B cell (primary cell): ENCODE measurements around the gene FOXB2. TPM values are rescaled to one million over a fixed set of nuclear protein-coding genes. Genes with fewer than 3 reads are reported as not detected.

Experiments
- ATAC-seq: fragments of 200-7000 bp; cut with Tn5 transposase; one replicate; pipeline ENCODE4 v1.10.0; 2021; ENCODE audit warnings: low read depth, mild to moderate bottlenecking, moderate number of reproducible peaks, moderate library complexity
- CTCF ChIA-PET: fragments of 350-600 bp; sonication (Branson Sonifier 250); formaldehyde crosslinking; loops from one replicate; lab custom pipeline; 2021; ENCODE audit warnings: antibody characterized with exemption, inconsistent platforms; lab: Charles Lee
- POLR2A ChIA-PET: fragments of 350-600 bp; sonication (Branson Sonifier 250); formaldehyde crosslinking; loops from one replicate; lab custom pipeline; 2021; ENCODE audit warnings: antibody characterized with exemption; lab: Charles Lee
- DNase-seq: peaks from one replicate; pipeline ENCODE4 v3.0.0; 2013
- H2AFZ ChIP-seq: 2 replicates; pipeline ENCODE4 v1.6.1; 2012; ENCODE audit warnings: mild to moderate bottlenecking, low read depth, low read length; ENCODE audit not compliant: insufficient read depth, poor library complexity, severe bottlenecking
- H3K27ac ChIP-seq, 2 donors: 1 replicate in 1 of 2; 2 replicates in 1 of 2; pipeline ENCODE4 v1.5.1; 2012 to 2013; ENCODE audit warnings: low read length in 2 of 2, mild to moderate bottlenecking in 2 of 2, moderate library complexity in 1 of 2
- H3K27me3 ChIP-seq, 4 experiments: fragments of 200-600 bp in 1 of 4; sonication (generic) in 1 of 4; replicated peaks in 1 of 4; 1 replicate in 2 of 4; 2 replicates in 2 of 4; pipeline versions ENCODE4 v1.6.1 to v1.7.0; 2013 to 2016; ENCODE audit warnings: low read length in 3 of 4, mild to moderate bottlenecking in 2 of 4, mixed read lengths in 1 of 4, moderate library complexity in 1 of 4; ENCODE audit not compliant: insufficient read depth in 4 of 4, control insufficient read depth in 3 of 4; ENCODE audit errors: control extremely low read depth in 1 of 4
- H3K36me3 ChIP-seq, 2 experiments: replicated peaks in 1 of 2; 1 replicate in 1 of 2; 2 replicates in 1 of 2; pipeline versions ENCODE4 v1.6.1 to v1.7.1; 2013; ENCODE audit warnings: low read length in 1 of 2; ENCODE audit not compliant: insufficient read depth in 2 of 2, control insufficient read depth in 1 of 2; ENCODE audit errors: control extremely low read depth in 1 of 2, extremely low read depth in 1 of 2
- H3K4me1 ChIP-seq, 2 donors: fragments of 200-600 bp in 1 of 2; sonication (generic) in 1 of 2; 1 replicate in 1 of 2; 2 replicates in 1 of 2; pipeline versions ENCODE4 v1.5.1 to v1.6.1; 2013 to 2017; ENCODE audit warnings: low read length in 2 of 2; ENCODE audit not compliant: control insufficient read depth in 2 of 2, insufficient read depth in 2 of 2
- H3K4me2 ChIP-seq: replicated peaks from 2 replicates; pipeline ENCODE3; 2012; ENCODE audit warnings: mild to moderate bottlenecking, low read depth, low read length; ENCODE audit not compliant: poor library complexity, severe bottlenecking
- H3K4me3 ChIP-seq, 5 experiments: fragments of 200-600 bp in 1 of 5; sonication (generic) in 1 of 5; 1 replicate in 3 of 5; 2 replicates in 2 of 5; pipeline versions ENCODE4 v1.5.1 to v1.7.0; 2011 to 2016; ENCODE audit warnings: low read length in 4 of 5, mild to moderate bottlenecking in 4 of 5, low read depth in 2 of 5, control low read depth in 1 of 5, moderate library complexity in 1 of 5; ENCODE audit not compliant: insufficient read depth in 1 of 5; ENCODE audit errors: control extremely low read depth in 1 of 5, extremely low read depth in 1 of 5
- H3K79me2 ChIP-seq: fragments of 200-600 bp; sonication (generic); one replicate; pipeline ENCODE4 v1.6.0; 2016; ENCODE audit warnings: low read length; ENCODE audit not compliant: control insufficient read depth, insufficient read depth
- H3K9ac ChIP-seq: fragments of 200-600 bp; sonication (generic); 2 replicates; pipeline ENCODE4 v1.6.1; 2017; ENCODE audit warnings: mild to moderate bottlenecking, low read length, moderate library complexity
- H3K9me3 ChIP-seq, 3 donors: one replicate each; pipeline versions ENCODE4 v1.6.1 to v1.7.1; 2013; ENCODE audit warnings: low read length in 2 of 3; ENCODE audit not compliant: control insufficient read depth in 2 of 3, insufficient read depth in 1 of 3; ENCODE audit errors: control extremely low read depth in 1 of 3
- H4K20me1 ChIP-seq: 2 replicates; pipeline ENCODE4 v1.6.0; 2012; ENCODE audit warnings: mild to moderate bottlenecking, low read length; ENCODE audit not compliant: insufficient read depth, control insufficient read depth, poor library complexity, severe bottlenecking
- H3K27ac Mint-ChIP-seq: one replicate; pipeline ENCODE4 v1.8.0; 2021; ENCODE audit warnings: mixed read lengths
- H3K27me3 Mint-ChIP-seq: one replicate; pipeline ENCODE4 v1.8.0; 2021; ENCODE audit warnings: mixed read lengths
- H3K4me1 Mint-ChIP-seq: one replicate; pipeline ENCODE4 v1.8.0; 2021; ENCODE audit warnings: mixed read lengths
- H3K4me3 Mint-ChIP-seq: one replicate; pipeline ENCODE4 v1.8.0; 2021; ENCODE audit warnings: mixed read lengths
- H3K9me3 Mint-ChIP-seq: one replicate; pipeline ENCODE4 v1.8.0; 2022; ENCODE audit warnings: mixed read lengths; ENCODE audit not compliant: insufficient read depth
- EZH2 ChIP-seq: IDR thresholded peaks from 2 replicates; pipeline ENCODE4 v1.6.1; 2012; ENCODE audit warnings: borderline replicate concordance, low read depth, mild to moderate bottlenecking, moderate library complexity, low read length; ENCODE audit not compliant: insufficient read depth, poor library complexity, severe bottlenecking
- WGBS: methylation state at CpG from one replicate; pipeline ENCODE4 v1.1.5; 2013; ENCODE audit warnings: missing lambda C conversion rate; ENCODE audit not compliant: insufficient coverage; 5-methylcytosine and 5-hydroxymethylcytosine counted together
- intact Hi-C: fragments of 100-400 bp; cut with micrococcal nuclease; formaldehyde crosslinking; loops from one replicate; pipeline ENCODE4 v1.10.0; 2022
- polyA plus RNA-seq: library from polyadenylated mRNA; depleted of rRNA; stranded (reverse); fragments of >200 nt; gene quantifications from 2 replicates; pipeline ENCODE4 v1.2.3, GENCODE V29; 2012
- total RNA-seq, 2 donors: library from RNA; stranded (reverse); fragments of 120-200 nt in 1 of 2; gene quantifications; 1 replicate in 1 of 2; 2 replicates in 1 of 2; pipeline versions ENCODE4 v1.2.3 to v1.2.4, GENCODE V29; 2013 to 2022
- TF ChIP-seq, protein P1 (sequence below): fragments of 200-600 bp; IDR thresholded peaks from one replicate; pipeline ENCODE4 v1.8.0; 2022; ENCODE audit warnings: antibody characterized with exemption, mild to moderate bottlenecking

The FOXB2 gene
- total and polyA plus RNA-seq, 2 donors (not counting 1 experiment from before 2014, with no cell fraction given) = not detected

DNA sequence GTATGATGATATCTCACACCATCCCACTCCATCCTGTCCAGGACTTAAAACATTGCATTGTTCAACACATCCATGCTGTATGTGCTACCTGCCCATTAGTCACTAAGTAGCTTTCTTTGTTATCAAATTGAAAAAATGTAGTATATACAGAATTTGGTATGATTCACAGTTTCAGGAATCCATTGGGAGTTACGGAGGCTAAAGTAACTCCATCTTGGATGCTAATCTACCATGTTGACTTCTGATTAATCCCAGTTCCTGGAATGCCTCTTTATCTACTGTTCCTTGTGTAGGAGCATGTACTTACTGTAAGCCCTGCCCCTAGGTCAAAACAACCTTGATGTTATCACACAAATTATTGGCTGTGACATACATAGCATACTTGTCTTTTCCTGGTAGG is 38.9 kb upstream of the FOXB2 start:
- Histone ChIP-seq H4K20me1 (no peaks in the 10 kb centered on the region), H3K36me3 (no peaks in the 10 kb centered on the region), H3K79me2 (no peaks in the 10 kb centered on the region), H3K27ac (no peak overlapping the region), H3K9me3 (no peaks in the 10 kb centered on the region), H2AFZ (no peak overlapping the region), H3K27me3 (peaks cover 0 to 8% (median 0%) of the 10 kb centered on the region in 4 experiments), H3K4me2 (no peak overlapping the region), H3K4me1 (no peaks in the 10 kb centered on the region), H3K9ac (no peak overlapping the region), H3K4me3 (no peak overlapping the region)
- DNase-seq (no peak), ATAC-seq (no peak)
- Mint-ChIP-seq H3K9me3 (no peaks in the 10 kb centered on the region), H3K27ac (no peak overlapping the region), H3K4me1 (no peaks in the 10 kb centered on the region), H3K27me3 (peaks cover 24% of the 10 kb centered on the region), H3K4me3 (no peak overlapping the region)
- TF ChIP-seq EZH2 = no peak
- TF ChIP-seq, protein P1, sequence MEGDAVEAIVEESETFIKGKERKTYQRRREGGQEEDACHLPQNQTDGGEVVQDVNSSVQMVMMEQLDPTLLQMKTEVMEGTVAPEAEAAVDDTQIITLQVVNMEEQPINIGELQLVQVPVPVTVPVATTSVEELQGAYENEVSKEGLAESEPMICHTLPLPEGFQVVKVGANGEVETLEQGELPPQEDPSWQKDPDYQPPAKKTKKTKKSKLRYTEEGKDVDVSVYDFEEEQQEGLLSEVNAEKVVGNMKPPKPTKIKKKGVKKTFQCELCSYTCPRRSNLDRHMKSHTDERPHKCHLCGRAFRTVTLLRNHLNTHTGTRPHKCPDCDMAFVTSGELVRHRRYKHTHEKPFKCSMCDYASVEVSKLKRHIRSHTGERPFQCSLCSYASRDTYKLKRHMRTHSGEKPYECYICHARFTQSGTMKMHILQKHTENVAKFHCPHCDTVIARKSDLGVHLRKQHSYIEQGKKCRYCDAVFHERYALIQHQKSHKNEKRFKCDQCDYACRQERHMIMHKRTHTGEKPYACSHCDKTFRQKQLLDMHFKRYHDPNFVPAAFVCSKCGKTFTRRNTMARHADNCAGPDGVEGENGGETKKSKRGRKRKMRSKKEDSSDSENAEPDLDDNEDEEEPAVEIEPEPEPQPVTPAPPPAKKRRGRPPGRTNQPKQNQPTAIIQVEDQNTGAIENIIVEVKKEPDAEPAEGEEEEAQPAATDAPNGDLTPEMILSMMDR = no peak
- WGBS = 83% methylated on average over 1 of the region's 1 CpG
- intact Hi-C loops = no loop called here
- ChIA-PET POLR2A (no interaction called here), CTCF (no interaction called here)

DNA sequence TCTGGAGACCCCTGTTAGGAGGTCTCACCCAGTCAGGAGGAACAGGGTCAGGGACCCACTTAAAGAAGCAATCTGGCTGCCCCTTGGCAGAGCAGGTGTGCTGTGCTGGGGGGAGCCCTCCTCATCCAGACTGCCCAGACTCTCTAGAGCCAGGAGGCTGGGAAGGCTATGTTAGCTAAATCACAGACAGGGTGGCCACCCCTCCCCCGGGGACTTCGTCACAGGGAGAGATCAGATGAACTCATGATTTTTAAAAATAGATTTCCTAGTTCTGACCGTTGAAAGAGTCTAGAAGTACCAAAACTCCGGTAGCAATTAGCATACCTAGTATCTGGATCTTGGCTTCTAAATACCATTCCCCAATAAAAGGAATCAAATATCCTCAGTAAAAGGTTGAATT is 35.0 kb upstream of the FOXB2 start:
- DNase-seq (no peak), ATAC-seq (no peak)
- no peak overlapping the region for H3K27ac Mint-ChIP-seq
- ChIA-PET POLR2A (no interaction called here), CTCF (interaction anchor here (0.6 kb wide), 1 partner anchor 1029 kb away, joined by 3 read pairs; no protein-coding TSS in a partner anchor)
- Histone ChIP-seq H4K20me1 (no peaks in the 10 kb centered on the region), H3K4me2 (no peak overlapping the region), H3K27me3 (peaks cover 0 to 8% (median 1%) of the 10 kb centered on the region in 4 experiments), H3K4me1 (no peaks in the 10 kb centered on the region), H3K36me3 (no peaks in the 10 kb centered on the region), H3K4me3 (no peak overlapping the region), H3K79me2 (no peaks in the 10 kb centered on the region), H3K9ac (no peak overlapping the region), H2AFZ (no peak overlapping the region), H3K9me3 (no peaks in the 10 kb centered on the region), H3K27ac (no peak overlapping the region)
- TF ChIP-seq EZH2 = no peak
- TF ChIP-seq, protein P1 = no peak
- H3K9me3 Mint-ChIP-seq = no peaks in the 10 kb centered on the region
- 94% methylated on average over 2 of the region's 4 CpGs for WGBS
- no peaks in the 10 kb centered on the region for H3K4me1 Mint-ChIP-seq
- H3K4me3 Mint-ChIP-seq = no peak overlapping the region
- intact Hi-C loops = no loop called here
- H3K27me3 Mint-ChIP-seq = peaks cover 16% of the 10 kb centered on the region
